ENCODE data around the gene ATRNL1.

GRCh38 chr10:115539142-115539762 lies 446.1 kb downstream of the ATRNL1 start:
- no peak for TF ChIP-seq CTCF (IDR thresholded peaks at IDR 0.05; ENCODE audit: low read depth, low read length, poor library complexity, severe bottlenecking)
- no peak for TF ChIP-seq EZH2phosphoT487 (IDR thresholded peaks at IDR 0.05; ENCODE audit: borderline replicate concordance, low read length)

Measured in DOHH2 (cell line).